Pancreas (tissue), 10 donors: ENCODE results near the gene DYNLT2B. TPM values are rescaled to one million over a fixed set of nuclear protein-coding genes. Genes with fewer than 3 reads are reported as not detected.

ENCODE experiments used
- ATAC-seq, 4 donors: fragments of 200-7000 bp; cut with Tn5 transposase; one replicate each; pipeline versions ENCODE4 v1.8.0 to v1.9.1; 2020; ENCODE audit warnings: mild to moderate bottlenecking in 4 of 4, moderate library complexity in 4 of 4
- DNase-seq, 6 donors: peaks; one replicate each; pipeline ENCODE4 v3.0.0-alpha.2; 2020
- FAIRE-seq: peaks from 2 replicates; lab custom pipeline; 2012; peaks lifted over from hg19 to GRCh38; lab: Jason Lieb, UNC
- H3K27ac ChIP-seq, 4 donors: fragments of 200-600 bp; sonication (generic); 1 replicate in 3 of 4; 2 replicates in 1 of 4; pipeline versions ENCODE4 v1.5.0 to v1.8.0; 2020
- H3K27me3 ChIP-seq, 4 donors: fragments of 200-600 bp; one replicate each; pipeline ENCODE4 v1.8.0; 2021
- H3K36me3 ChIP-seq, 3 donors: fragments of 200-600 bp; sonication (generic) in 1 of 3; one replicate each; pipeline versions ENCODE4 v1.5.0 to v1.8.0; 2020 to 2021
- H3K4me1 ChIP-seq, 3 donors: fragments of 200-600 bp; one replicate each; pipeline ENCODE4 v1.8.0; 2021
- H3K4me3 ChIP-seq, 4 donors: fragments of 200-600 bp; sonication (generic) in 2 of 4; one replicate each; pipeline versions ENCODE4 v1.5.0 to v1.8.0; 2020 to 2021
- H3K9me3 ChIP-seq, 4 donors: fragments of 200-600 bp; one replicate each; pipeline ENCODE4 v1.8.0; 2021
- CTCF ChIP-seq, 4 donors: fragments of 200-600 bp; sonication (generic) in 3 of 4; IDR thresholded peaks; one replicate each; pipeline versions ENCODE4 v1.5.0 to v1.8.0; 2021; ENCODE audit warnings: antibody characterized with exemption in 4 of 4
- WGBS, 2 donors: extraction: QIAGEN DNeasy Blood & Tissue Kit; methylation state at CpG; one replicate each; pipeline ENCODE4 v1.1.7; 2013; 5-methylcytosine and 5-hydroxymethylcytosine counted together
- intact Hi-C, 3 donors: fragments of 100-400 bp; cut with DNase I; formaldehyde crosslinking; loops; one replicate each; pipeline versions ENCODE4 v1.11.1 to v1.14.2; 2022
- polyA plus RNA-seq, 2 donors: library from polyadenylated mRNA; stranded (reverse); fragments of 200-250 nt; gene quantifications; one replicate each; pipeline ENCODE4 v1.2.3, GENCODE V29; 2013
- total RNA-seq, 6 donors: library from RNA; stranded (reverse); fragmentation: NEBNext Ultra II Directional in 4 of 6; extraction: Animal tissue kit (Norgen Biotek cat#: 25700) in 4 of 6; gene quantifications; one replicate each; pipeline versions ENCODE4 v1.2.1 to v1.2.4, GENCODE V29; 2021 to 2023
- donor health status: healthy with polysubstance abuse.
- donor health status: DM: no; HTN: no; CAD: no; lungs with moderate emphysema.
- donor health status: DM: no; HTN: no; CAD: no.
- donor health status: control.
- donor health status: control.
- donor health status: Bipolar disorder and iron deficiency.
- donor health status: DM: yes; HTN: yes; CAD: no.
- donor health status: DM: no; HTN: no; CAD: no.
- donor health status: DM: no; HTN: no; CAD: no.
- donor health status: DM: yes; HTN: yes; CAD: no.

Gene DYNLT2B
- total and polyA plus RNA-seq, 8 donors: 2.2 to 19.5 (median 2.7) TPM

GRCh38 chr3:196288141-196288460 is 29.9 kb downstream of the DYNLT2B start:
- DNase-seq (no peak), ATAC-seq (peak in 3 of 4 donors; percentile 6 to 43 (median 28)), FAIRE-seq (no peak)
- Histone ChIP-seq H3K27ac (peak overlapping the region; percentile 72 to 93 (median 86)), H3K4me1 (peaks cover 0 to 21% (median 7%) of the 10 kb centered on the region in 3 donors), H3K36me3 (no peaks in the 10 kb centered on the region), H3K27me3 (no peaks in the 10 kb centered on the region), H3K4me3 (peak overlapping the region; percentile 65 to 87 (median 70)), H3K9me3 (no peaks in the 10 kb centered on the region)
- WGBS, 2 donors: 0 to 2% methylated on average over 17 of the region's 17 CpGs
- intact Hi-C loops: no loop called here
- no peak for TF ChIP-seq CTCF (IDR thresholded peaks at IDR 0.05)

GRCh38 chr3:196287440-196288140 is 30.4 kb downstream of the DYNLT2B start, which contains the start of gene PCYT1A:
Gene PCYT1A (minus strand): TSS chr3:196287726. CDS start chr3:196270531, 17,195 bp downstream.
- ATAC-seq (peak; percentile 95 to 99 (median 98)), FAIRE-seq (no peak), DNase-seq (peak; percentile 80 to 92 (median 88))
- Histone ChIP-seq H3K27me3 (no peaks in the 10 kb centered on the region), H3K27ac (peak within 1 kb of the TSS; percentile 72 to 93 (median 86)), H3K4me3 (peak within 1 kb of the TSS; percentile 65 to 87 (median 70)), H3K4me1 (peaks cover 0 to 21% (median 7%) of the 10 kb centered on the region in 3 donors), H3K9me3 (no peaks in the 10 kb centered on the region), H3K36me3 (no peaks in the 10 kb centered on the region)
- WGBS, 2 donors: 0 to 1% methylated on average over 54 to 55 of the region's 55 CpGs
- intact Hi-C loops: no loop called here
- TF ChIP-seq CTCF (IDR thresholded peaks at IDR 0.05): no peak

DNA sequence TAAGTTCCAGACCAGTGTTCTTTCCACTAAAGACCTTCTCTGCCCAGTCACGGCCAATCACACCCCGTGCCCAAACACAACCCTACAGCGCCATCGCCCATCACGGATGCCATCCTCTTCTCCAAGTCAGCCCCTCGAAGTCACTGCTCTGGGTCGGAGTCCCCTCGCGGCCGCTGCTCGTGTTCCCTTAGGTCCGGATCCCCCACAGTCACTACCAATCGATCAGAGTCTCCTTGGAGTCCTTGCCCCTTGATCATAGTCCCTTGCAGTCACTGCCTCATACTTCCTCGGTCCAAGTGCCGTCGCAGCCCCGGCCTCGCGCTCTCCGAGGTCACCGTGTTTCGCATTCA is 31.0 kb downstream of the DYNLT2B start:
- DNase-seq (peak in 2 of 6 donors; percentile 34 to 39), ATAC-seq (peak; percentile 13 to 52 (median 36)), FAIRE-seq (no peak)
- no peaks in the 10 kb centered on the region for H3K9me3 ChIP-seq
- H3K36me3 ChIP-seq: no peaks in the 10 kb centered on the region
- no peak for TF ChIP-seq CTCF (IDR thresholded peaks at IDR 0.05)
- H3K27ac ChIP-seq: peak overlapping the region; percentile 72 to 93 (median 86)
- H3K4me1 ChIP-seq: peaks cover 0 to 21% (median 7%) of the 10 kb centered on the region in 3 donors
- 0% methylated on average over 22 of the region's 22 CpGs for WGBS, 2 donors
- H3K4me3 ChIP-seq: peak overlapping the region; percentile 65 to 87 (median 70)
- no peaks in the 10 kb centered on the region for H3K27me3 ChIP-seq
- intact Hi-C loops: no loop called here

- Histone ChIP-seq H3K27ac (no peak overlapping the region), H3K4me1 (peaks cover 7 to 39% (median 16%) of the 10 kb centered on the region in 3 donors), H3K27me3 (no peaks in the 10 kb centered on the region), H3K4me3 (no peak overlapping the region), H3K9me3 (no peaks in the 10 kb centered on the region), H3K36me3 (no peaks in the 10 kb centered on the region)
- intact Hi-C loops: no loop called here
- ATAC-seq (no peak), DNase-seq (no peak), FAIRE-seq (no peak)
- TF ChIP-seq CTCF (IDR thresholded peaks at IDR 0.05): no peak
- 26 to 62% methylated on average over 3 of the region's 3 CpGs for WGBS, 2 donors
Observed at GRCh38 chr3:196284396-196284795, 33.6 kb downstream of the DYNLT2B start.

DNA sequence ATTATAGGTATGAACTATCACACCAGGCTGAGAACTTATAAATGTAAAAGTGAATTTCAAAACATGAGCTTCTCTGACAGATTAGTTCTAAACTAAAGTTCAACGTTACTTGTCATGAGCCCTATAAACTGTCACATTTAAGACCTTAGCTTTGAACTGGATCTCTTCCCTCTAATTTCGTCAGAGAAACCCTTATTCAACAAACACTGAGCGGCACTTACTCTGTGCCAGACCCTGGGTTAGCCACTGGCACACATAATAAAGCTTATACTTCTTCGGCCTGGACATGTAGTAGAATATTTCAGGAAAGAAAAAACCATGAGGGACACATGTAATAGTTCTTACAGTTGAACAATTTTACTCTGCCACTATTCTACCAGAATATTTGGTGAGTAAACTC is 36.1 kb downstream of the DYNLT2B start:
- Histone ChIP-seq H3K36me3 (no peaks in the 10 kb centered on the region), H3K4me1 (peaks cover 12 to 40% (median 21%) of the 10 kb centered on the region in 3 donors), H3K4me3 (no peak overlapping the region), H3K9me3 (no peaks in the 10 kb centered on the region), H3K27me3 (no peaks in the 10 kb centered on the region), H3K27ac (peak overlapping the region in 1 of 4 donors; percentile 15)
- DNase-seq (no peak), ATAC-seq (no peak), FAIRE-seq (no peak)
- intact Hi-C loops: no loop called here
- WGBS, 2 donors: 57 to 66% methylated on average over 4 of the region's 4 CpGs
- TF ChIP-seq CTCF (IDR thresholded peaks at IDR 0.05): no peak
